Fibroblast of skin of scalp (primary cell): ENCODE measurements around the gene GREB1L.
"Not testable (repeated sequence)": the region's sequence is repeated elsewhere in the genome, so short reads cannot be mapped to it uniquely, and the experiment has no call there.

ENCODE experiments used
- DNase-seq: peaks from one replicate; pipeline ENCODE4 v3.0.0-alpha.2; 2013

The GREB1L gene

DNA sequence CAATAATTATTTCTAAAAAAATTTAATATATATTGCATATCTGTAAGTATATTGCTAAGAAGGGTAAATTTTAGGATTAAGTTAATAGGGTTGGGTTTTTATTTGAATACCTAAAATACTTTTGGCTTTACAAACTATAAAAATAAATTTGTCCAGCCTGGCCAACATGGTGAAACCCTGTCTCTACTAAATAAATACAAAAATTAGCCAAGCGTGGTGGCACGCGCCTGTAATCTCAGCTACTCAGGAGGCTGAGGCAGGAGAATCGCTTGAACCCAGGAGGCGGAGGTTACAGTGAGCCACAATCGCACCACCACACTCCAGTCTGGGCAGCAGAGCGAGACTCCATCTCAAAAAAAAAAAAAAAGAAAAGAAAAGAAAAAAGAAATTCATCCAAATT is 127.6 kb downstream of the GREB1L start:
- not testable (repeated sequence) for DNase-seq

DNA sequence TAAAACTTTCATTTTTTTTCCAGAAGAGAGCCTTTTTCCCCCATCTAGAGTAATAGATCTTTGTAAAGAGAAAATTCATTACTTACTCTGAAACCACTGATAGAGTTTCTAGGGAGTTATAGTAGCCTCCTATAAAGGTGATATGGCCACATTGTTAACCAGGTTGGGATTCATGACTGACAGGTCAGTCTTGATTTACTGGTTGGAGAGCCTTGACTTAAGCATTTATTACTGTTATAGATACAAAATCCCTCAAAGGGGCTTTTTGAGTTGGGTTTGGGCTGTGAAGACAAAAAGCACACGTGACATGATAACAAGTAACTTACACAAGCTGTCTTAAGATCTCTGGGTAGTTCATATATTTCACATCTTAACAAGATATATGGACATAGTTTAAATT is 141.0 kb downstream of the GREB1L start:
- DNase-seq, result no peak

DNA sequence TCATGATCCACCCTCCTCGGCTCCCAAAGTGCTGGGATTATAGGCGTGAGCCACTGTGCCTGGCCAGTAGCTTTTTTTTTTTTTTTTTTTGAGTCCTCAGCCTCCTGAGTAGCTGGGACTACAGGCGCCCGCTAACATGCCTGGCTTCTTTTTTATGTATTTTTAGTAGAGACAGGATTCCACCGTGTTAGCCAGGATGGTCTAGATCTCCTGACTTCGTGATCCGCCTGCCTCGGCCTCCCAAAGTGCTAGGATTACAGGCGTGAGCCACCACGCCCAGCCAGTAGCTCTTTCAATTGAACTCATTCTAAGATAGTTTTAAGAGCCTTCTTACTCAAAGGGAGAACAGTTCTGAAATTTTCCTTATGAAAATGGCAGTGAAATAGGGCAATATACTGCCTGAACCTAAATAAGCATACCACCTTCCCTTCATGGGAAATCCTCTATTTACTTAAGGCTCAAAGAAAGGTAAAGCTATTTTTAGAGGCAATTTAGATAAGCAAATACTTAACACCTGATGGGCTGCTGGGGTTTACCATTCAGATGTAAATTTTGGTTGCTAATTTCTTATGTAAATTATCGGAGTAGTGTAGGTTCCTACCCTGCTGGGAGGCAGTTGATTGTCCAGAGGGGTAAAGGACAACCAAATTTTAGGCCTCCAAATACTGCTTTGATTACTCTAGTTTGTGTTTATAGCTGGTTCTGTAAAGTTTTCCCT is 144.7 kb downstream of the GREB1L start:
- no peak for DNase-seq

DNA sequence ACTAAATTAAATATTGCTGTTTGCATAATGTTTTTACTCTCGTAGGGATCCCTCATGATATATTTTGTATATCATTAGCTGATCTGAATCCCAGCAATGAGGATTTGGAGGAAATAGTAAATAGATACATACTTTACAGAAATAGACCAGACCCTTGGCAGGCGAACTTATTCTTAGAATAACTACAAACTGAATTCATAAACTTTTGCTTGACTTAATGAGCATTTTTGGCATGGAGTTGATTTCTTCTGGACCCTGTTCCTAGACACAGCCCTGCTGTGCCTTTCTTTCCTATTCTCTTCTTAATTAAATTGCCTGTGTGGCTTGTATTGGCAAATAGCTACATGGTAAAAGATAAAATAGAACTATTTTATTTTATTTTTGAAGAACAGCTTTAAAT is 145.9 kb downstream of the GREB1L start:
- DNase-seq, result no peak

DNA sequence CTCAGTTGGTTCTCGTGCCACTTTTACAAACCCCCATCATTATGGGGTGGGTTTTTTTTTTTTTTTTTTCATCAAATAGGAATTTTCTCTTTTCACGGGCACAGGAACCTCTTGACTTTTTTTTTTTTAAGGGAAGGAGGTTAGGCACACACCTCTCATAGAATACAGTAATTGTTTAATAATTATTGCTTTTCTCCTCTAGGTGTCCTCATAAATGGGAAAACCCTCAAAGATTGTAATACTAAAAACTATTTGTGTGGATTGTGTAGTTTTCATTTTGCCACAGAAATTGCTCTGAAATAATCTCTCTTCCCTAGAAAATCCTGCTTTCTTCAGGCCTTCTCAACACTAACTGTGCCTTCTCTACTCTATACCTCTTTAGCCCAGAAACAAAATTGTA is 147.3 kb downstream of the GREB1L start:
- no peak for DNase-seq

DNA sequence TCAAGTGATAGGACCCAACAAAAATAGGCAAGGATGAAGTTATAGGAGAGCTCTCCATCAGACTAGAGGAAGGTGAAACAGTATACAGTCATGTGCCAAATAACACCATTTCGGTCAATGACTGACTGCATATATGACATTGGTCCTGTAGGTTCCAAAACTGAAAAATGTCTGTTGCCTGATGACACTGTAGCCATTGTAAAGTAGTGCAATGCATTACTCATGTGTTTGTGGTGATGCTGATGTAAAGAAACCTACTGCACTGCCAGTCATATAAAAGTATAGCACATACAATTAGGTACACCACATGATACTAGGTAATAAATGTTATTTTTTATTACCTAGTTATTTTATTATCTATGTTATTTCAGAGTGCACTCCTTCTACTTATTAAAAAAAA is 147.9 kb downstream of the GREB1L start:
- DNase-seq, result no peak

DNA sequence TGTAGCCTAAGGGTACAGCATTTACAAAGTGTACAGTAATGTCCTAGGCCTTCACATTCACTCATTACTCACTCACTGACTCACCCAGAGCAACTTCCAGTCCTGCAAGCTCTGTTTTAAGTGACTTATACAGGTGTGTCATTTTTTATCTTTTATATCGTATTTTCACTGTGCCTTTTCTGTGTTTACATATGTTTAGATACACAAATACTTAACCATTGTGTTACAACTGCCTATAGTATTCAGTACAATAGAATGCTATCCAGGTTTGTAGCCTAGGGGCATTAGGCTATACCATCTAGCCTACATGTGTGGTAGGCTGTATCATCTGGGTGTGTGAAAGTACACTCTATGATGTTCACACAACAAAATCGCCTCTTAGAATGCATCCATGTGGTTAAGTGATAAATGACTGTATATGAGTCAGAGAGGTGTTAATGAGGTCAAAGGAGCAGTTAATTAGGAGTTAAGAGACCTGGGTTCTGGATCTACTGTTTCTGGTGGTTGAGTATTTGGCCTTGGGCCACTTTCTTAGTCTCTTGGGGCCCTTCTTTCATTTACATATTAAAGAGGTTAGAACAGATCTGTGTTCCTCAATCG is 149.1 kb downstream of the GREB1L start:
- DNase-seq, result peak; percentile 2

DNA sequence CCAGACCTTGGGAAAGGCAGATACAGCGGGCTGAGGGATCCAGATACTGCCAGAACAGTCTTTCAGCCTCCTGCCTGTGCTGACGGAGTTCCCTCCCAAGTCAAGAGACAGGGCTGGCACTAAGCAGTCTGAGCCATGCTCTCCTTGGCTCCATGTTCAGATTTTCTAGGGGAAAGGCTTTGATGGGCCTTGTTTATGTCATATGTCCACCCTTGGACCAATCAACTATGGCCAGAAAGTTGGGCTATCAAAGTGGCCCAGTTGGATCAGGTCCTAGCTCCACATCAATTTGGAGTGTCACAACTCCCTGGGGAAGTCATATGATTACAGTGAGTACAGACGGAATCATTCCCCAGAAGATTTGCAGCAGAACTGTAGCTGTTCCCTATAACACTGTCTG is 152.0 kb downstream of the GREB1L start:
- DNase-seq, result no peak

DNA sequence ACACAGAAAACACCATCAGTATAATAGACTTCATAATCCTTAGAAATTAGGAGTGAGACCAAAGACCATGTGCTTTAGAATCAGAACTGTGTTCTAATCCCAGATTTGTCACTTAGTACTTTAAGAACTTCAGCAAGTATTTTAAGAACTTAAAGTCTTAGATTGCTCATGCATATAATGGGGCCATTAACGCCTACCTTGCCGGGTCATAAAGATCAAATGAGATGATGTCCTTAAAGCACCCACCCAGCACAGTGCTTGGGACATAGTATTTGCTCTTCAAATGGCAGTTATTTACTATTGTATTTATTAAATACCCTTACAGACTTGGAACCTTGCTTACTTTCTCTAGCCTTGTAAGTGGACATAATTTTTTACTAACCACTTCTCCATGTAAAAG is 156.1 kb downstream of the GREB1L start:
- no peak for DNase-seq

DNA sequence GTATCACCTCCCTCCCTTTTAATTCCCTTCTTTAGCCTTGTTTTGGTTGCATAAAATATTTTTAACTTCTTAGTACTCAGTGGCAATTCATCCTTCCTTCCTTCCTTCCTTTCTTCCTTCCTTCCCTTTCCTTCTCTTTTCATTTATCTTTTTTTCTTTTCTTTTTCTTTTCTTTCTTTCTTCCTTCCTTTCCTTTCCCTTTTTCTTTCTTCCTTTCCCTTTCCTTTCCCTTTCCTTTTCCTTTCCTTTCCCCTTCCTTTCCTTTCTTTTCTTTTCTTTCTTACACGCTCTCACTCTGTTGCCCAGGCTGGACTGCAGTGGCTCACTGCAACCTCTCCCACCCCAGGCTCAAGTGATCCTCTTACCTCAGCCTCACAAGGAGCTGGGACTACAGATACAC is 160.2 kb downstream of the GREB1L start:
- no peak for DNase-seq

DNA sequence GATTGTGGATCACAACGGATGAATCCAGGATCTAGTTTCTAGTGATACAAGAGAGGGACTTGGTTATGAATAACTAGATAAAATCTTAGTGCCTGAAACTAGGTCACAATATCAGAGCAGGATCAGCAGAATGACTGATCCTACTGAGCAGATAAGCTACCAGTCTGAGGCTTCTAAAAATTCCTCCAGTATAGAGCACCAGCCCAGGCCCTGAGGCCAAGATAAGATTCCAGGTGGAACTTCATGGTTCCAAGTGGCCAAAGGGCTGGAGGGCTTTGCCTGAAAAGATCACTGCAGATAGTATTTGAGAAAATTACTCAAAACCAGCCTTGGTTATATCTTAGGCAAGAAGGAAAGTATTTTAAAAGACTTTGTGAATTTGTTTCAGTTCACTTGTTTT is 162.4 kb downstream of the GREB1L start:
- no peak for DNase-seq

DNA sequence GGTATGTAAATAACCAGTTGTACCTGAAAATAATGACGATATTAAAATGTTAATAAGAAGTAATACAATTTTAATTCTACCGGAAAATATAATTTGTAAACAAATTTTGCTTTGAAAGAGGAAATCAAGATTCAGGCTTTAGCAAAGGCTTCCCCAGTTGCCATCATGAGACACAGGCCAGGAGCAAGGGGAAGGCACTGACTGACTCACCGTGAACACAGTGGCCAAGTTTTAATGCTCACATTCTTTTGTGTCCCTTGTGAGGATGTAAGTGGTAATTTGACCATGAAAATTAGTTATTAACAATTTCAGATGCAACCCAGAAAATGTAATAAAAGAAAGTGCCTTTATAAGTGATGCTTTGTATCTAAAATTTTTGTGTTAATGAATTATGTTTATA is 164.1 kb downstream of the GREB1L start:
- no peak for DNase-seq

DNA sequence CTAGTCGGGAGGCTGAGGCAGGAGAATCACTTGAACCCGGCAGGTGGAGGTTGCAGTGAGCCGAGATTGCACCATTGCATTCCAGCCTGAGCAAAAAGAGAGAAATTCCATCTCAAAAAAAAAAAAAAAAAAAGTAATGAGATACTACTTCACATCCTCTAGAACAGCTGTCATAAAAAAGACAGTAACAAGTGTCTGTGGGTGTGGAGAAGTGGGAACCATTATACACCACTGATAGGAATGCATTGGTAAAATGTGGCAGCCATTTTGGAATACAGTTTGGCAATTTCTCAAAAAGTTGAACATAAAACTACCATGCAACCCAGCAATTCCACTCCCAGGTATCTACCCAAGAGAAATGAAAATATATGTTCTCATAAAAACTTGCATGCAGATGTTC is 166.6 kb downstream of the GREB1L start:
- no peak for DNase-seq

DNA sequence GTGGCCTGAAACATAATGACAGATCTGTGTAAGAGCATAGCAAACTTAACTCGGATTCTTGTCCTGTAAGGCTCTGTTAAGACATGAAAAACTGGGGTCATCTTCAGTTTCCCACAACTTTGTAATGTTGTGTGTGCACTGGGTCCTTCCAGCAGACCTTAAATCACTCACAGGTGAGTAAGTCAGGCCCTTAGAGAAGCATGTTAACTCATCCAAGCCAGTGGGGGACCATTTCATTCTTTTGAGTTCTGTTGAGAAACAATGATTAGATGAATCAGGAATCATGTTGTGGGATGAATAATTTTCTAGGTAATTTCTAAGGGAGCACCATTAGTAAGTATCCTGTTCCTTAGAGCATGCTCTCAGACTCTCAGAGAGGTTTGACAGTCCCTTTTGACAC is 191.4 kb downstream of the GREB1L start:
- no peak for DNase-seq

DNA sequence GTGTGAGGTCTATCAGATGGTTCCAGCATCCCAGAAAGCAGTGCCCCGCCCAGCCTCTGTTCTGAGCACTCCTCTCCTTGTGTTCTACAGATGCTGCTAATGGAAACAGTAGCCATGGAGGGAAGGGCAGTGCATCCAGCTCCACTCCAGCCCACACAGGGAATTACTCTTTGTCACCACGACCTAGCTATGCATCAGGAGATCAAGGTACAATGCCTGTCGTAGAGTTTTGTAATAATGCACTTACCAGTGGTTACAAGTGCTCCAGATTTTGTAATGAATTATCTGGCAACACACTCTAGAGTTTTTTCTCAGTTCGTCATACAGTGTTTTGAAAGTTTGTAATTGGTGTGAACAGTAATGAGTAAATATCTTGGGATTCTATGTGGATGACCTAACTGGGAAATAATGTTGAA is 197.4 kb downstream of the GREB1L start:
- DNase-seq, result peak; percentile 79

DNA sequence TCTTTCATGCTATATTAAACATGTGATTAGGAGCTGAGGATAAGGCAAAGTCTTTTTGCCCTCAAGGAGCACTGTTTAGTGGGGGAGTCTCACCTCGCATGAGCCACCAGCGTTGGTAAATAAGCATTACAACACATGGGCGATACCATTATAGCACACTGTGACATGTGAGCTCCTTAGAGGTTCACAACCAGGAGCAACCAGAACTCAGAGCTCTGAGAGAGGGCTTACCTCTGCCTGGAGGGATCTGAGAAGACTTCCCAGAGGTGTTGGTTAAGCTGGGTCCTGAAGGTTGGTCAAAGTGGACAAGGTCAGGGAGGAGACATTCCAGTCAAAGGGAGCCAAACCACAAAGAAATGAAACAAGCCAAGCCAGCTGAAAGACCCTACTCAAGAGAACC is 199.6 kb downstream of the GREB1L start:
- no peak for DNase-seq

DNA sequence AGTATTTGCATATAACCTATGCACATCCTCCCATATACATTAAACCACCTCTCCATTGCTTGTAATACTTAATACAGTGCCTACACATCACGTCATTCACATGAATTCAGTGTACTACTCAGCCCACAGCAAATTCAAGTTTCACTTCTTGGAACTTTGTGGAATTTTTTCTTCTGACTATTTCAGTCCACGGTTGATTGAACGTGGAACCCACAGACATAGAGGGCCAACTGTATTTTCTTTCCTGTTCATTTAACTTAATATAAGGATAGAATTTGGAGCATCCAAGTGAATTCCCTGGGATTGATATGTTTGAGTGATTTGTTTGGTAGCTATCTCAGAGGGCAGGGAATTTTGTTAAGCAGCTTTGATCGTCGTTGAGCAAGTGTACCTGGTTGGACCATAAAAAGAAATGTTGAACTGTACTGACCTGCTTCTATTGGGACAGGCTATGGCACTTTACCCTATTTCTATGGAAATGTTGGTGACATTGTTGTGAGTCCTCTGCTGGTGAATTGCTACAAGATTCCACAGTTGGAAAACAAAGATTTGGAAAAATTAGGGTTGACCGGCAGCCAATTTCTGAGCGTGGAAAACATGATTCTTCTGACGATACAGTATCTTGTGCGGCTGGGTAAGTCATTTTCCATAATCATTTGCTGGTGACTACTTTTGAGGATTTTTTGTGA is 201.9 kb downstream of the GREB1L start:
- DNase-seq, result no peak

DNA sequence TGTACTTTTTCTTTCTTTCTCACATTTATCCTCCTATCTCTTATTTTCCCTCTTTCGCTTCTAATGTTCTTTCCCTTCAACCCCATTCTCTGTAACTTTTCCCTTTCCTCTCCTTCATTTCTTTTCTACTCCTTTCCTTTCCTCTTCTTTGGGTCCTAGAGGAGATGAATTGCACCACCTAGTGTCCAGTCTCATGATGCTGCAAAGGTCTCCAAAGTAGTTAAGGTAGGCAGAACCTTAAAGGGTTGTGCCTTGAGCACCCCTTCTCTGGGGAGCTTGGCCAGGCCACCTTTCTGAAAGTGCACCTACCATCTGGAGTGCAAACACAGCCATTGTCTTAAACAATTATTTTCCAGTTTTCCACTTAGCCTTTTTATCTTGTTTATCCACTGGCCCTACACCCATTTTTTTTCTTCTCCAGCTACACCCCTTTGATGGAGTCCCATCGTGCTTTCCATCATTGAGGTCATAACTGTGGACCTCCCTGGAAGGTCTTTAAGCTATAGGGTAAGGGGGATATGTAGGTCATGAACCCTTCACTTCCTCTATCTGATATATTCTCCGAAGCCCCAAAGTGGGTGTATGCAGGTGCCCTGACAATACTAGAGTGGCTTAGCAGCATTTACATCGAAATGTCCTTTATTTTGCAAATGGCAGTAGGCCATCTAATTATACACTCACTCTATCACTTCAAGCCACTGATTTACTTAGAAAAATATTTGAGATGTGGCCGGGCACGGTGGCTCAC is 202.6 kb downstream of the GREB1L start:
- peak; percentile 52 for DNase-seq

DNA sequence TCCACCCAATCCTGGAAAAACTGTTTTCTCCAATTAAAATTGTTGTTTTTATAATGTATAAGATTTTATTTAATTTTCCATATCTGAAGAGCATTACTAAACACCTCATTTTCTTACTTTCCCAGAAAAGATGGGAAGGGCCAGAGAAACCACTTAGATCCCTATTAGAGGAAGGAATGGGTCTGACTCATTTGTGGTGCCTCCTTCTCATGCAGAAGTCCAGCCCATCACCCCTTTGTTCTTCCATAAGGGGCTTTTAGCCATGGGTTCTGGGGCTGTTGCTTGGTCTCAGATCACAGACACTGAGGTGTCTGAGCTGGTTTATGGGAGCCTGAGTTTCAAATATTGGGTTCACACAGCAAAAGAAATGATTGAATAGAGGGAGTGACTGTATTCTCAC is 206.3 kb downstream of the GREB1L start:
- DNase-seq, result no peak

DNA sequence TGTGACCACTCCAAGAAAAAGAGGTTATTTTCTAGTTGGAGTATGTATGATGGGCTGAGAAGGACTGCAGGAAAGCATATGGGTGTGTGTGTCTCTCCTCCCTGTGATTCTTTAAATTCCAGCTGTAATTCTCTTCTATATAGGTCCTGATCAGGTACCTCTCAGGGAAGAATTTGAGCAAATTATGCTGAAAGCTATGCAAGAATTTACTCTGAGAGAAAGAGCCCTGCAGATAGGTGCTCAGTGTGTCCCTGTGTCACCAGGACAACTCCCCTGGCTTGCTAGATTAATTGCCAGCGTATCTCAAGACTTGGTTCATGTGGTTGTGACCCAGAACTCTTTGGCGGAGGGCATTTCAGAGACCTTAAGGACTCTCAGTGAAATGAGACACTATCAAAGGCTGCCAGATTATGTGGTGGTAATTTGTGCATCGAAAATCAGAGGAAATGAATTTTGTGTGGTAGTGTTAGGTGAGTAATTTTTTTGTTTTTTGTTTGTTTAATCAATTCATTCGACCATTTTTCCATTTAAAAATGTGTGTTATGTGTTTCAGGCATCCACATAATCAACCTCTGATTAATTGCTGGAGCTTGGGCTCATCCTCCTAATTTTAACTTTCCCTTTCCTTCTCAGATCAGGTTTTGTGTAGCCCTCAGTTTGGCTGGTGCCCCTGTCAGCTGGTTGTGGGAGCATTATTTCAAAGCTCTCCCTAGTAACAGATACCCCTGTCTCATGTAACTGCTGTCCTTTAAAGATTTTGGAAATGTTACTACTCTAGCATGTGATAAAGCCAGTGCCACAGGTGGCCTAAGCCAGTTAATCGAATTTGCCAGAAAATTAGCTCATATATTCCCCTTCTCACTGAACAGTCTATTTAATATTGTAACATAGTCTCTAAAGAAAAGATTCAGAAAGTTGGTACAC is 207.6 kb downstream of the GREB1L start:
- DNase-seq, result no peak

DNA sequence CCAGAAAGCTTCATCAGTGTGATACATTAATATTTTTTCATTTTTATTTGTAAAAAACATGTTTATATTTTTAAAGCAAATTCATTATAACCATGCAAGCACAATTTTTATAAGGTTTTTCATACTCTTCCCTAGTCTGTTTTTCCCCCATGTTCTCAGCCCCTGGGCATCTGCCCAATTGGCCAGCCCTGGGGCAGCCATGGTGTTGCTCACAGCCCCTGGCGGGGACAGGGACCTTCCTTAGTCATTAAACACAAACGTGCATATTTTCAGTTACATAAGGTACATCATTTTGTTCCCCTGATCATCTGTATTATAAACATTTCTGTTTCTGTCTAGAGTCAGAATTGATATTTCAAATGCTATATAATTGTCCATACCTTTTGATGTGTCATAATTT is 208.5 kb downstream of the GREB1L start:
- no peak for DNase-seq

DNA sequence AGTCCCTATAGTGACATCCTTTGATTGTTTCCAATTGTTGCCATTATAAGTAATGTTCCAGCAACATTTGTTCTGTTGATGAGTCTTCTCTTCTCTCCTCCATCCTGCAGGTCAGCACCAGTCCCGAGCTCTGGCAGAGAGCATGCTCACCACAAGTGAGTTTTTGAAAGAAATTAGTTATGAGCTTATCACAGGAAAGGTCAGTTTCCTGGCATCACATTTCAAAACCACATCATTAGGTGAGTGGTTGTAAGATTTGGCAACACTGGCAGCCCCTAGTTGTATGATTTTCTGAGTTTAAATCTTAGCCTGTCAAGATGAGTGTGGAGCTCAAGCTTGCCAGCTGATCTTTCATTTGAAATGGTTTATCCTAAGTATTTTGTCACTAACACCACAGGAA is 208.9 kb downstream of the GREB1L start:
- no peak for DNase-seq
